MM.1S (cell line): ENCODE data around the gene CAPN10.

Experiments
- EZH2 ChIP-seq: fragments of 300-600 bp; sonication (generic); optimal IDR thresholded peaks from 2 replicates; pipeline ENCODE3; 2017; ENCODE audit warnings: low read depth, mild to moderate bottlenecking, antibody characterized with exemption, low read length, mixed read lengths
- EZH2phosphoT487 ChIP-seq: fragments of 300-600 bp; sonication (generic); IDR thresholded peaks from 2 replicates; pipeline ENCODE4 v1.6.1; 2018; ENCODE audit warnings: antibody characterized with exemption, low read length
- TF ChIP-seq, protein P1 (sequence below): fragments of 300-600 bp; sonication (generic); IDR thresholded peaks from 2 replicates; pipeline ENCODE4 v1.5.1; 2016; ENCODE audit warnings: antibody characterized with exemption, low read length, mixed read lengths

DNA sequence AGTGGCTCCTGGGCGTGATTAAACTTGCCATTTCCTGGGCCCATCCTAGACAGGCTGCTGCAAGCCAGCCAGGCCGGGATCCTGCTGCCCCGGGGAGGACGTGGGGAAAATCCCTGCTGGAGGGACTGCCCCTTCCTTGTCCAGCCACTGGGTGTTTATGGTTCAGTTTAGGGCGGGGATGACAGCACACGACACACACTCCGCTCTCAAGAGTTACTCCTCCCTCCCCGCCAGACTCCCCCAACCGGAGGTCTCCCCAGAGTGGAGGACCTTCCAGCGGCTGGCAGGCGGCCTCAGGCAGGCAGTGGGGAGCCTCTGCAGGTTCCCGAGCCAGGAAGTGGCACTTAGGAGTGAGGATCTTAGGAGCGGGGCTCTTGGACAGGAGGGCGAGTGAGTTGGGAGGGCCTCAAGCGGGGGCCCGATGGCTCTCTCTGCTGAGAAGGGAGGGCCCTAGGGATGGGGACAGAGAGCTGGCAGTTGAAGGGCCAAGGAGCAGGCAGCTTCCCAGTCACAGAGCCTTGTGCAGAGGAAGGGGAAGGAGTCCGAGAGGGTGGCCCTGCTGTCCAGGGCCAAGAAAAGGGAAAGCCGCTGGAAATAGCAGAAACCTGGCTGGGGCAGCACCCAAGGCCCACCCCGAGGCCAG lies 33.1 kb downstream of the CAPN10 start:
- TF ChIP-seq EZH2, result no peak
- TF ChIP-seq, protein P1, sequence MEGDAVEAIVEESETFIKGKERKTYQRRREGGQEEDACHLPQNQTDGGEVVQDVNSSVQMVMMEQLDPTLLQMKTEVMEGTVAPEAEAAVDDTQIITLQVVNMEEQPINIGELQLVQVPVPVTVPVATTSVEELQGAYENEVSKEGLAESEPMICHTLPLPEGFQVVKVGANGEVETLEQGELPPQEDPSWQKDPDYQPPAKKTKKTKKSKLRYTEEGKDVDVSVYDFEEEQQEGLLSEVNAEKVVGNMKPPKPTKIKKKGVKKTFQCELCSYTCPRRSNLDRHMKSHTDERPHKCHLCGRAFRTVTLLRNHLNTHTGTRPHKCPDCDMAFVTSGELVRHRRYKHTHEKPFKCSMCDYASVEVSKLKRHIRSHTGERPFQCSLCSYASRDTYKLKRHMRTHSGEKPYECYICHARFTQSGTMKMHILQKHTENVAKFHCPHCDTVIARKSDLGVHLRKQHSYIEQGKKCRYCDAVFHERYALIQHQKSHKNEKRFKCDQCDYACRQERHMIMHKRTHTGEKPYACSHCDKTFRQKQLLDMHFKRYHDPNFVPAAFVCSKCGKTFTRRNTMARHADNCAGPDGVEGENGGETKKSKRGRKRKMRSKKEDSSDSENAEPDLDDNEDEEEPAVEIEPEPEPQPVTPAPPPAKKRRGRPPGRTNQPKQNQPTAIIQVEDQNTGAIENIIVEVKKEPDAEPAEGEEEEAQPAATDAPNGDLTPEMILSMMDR, result no peak
- TF ChIP-seq EZH2phosphoT487, result no peak
